M059J (cell line): ENCODE results near the gene SMG9. TPM values are rescaled to one million over a fixed set of nuclear protein-coding genes. Genes with fewer than 3 reads are reported as not detected.
"Not testable (repeated sequence)": the region's sequence is repeated elsewhere in the genome, so short reads cannot be mapped to it uniquely, and the experiment has no call there.

Experiments
- DNase-seq: peaks from one replicate; pipeline ENCODE4 v3.0.0-alpha.2; 2012; ENCODE audit warnings: low read depth
- total RNA-seq: library from RNA; depleted of rRNA; stranded (reverse); fragments of >200 nt; shearing (Covaris generic); gene quantifications from 2 replicates; pipeline ENCODE4 v1.2.3, GENCODE V29; 2014

Gene SMG9
- total RNA-seq, 1 experiment from 2014 or later = 24.0 TPM

DNA sequence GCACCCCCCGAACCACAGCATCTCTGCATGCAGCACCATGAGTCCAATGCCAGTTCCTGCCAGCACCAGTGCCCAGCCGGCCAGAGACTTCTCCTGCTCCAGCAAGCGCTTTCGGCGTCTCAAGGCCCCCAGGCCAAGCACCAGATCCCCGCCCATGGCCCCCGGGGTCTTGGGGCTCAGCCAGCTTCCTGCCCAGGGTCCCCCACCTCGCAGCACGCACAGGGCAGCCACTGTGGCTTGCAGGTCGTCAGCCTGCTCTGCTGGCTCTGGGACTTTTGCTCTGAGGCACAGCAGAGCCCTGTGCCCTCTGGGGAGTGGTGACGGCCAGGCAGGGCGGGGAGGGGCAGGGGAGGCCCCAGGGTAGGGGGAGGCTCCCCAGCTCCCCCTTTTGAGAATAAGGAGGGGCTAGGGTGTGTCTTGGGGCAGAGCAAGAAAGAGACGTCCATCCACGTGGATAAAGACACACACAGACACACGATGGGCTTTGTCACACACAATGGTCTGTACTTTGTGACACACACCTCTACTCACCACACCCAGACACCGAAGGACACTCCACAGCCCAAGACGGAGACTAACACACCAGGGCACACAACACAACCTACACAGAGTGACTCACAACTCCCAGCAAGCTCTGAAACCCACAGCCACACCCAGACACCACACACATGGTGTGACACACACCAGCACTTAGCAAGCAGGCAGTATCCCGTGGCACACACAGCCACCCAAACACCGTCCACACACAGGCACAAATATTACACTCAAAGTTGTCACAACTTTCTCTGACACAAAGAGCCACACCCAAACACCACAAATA lies 26.2 kb upstream of the SMG9 start, which contains the start of gene KCNN4:
Gene KCNN4, minus strand, starts transcription at position 268 of the 820 bp plus-strand sequence. Its CDS starts 112 bp downstream, at position 156.
- DNase-seq = peak; percentile 83

- DNase-seq = peak; percentile 42
Measured at GRCh38 chr19:43779820-43780219, 25.1 kb upstream of the SMG9 start.

- no peak for DNase-seq
Measured at GRCh38 chr19:43779147-43779819, 24.5 kb upstream of the SMG9 start.

DNA sequence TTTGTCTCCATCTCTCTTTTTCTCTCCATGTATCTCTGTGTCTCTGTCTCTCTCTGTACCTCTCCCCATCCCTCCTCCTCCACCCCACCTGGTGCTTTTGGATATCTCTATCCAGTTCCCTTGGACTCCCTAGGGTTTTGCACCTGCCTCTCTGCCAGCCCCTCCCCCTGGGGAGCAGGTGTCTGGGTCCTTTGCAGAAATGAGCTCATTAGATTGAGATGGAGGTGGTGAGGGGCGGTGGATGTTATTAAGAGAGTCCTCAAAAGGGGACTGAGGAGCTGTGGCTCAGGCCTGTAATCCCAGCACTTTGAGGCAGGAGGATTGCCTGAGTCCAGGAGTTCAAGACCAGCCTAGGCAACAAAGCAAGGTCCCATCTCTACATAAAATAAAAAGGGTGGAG lies 23.9 kb upstream of the SMG9 start:
- no peak for DNase-seq

GRCh38 chr19:43777163-43777695 lies 22.5 kb upstream of the SMG9 start:
- DNase-seq = peak; percentile 90

DNA sequence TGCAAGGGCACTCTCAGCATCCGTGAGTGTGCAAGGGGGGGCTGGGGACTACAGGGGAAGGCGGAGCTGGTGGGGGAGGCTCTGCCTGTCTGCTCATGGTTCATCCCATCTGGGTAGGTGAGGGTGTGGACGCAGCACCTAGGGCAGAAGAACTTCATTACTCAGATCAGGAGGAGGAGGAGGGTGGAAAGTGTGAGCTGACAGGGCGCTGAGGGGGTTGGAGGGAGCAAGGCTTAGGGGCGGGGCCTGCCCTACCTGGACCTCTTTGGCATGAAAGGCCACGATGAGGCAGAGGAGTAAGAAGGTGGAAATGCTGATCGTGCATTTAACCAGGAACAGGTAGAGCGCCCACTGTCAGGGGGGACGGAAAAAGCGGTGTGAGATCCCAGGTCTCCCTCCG lies 21.5 kb upstream of the SMG9 start:
- no peak for DNase-seq

DNA sequence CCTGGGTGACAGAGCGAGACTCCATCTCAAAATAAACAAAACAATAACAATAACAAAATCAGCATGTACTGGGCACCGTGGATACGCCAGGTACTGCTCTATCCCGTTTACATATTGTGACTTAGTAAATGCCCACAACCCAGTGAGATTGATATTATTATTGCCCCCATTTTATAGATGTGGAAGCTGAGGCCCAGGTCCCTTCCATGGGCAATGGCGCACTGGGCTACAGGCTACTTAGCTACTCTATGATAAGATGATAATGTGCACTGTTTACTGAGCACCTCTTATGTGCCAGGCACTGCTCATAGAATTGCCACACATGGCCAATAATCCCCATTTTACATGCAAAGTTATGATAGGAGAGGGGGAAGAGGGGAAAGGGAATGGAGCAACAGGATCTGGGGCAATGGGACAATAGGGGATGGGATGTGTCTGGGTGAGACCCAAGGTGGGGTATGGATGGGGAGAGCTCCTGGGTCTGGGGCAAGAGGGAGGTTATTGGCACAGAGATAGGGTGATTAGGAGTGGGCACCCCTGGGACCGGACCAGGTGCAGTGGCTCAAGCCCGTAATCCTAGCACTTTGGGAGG lies 20.6 kb upstream of the SMG9 start:
- DNase-seq = no peak

- not testable (repeated sequence) for DNase-seq
Measured at GRCh38 chr19:43774940-43775258, 20.1 kb upstream of the SMG9 start.

DNA sequence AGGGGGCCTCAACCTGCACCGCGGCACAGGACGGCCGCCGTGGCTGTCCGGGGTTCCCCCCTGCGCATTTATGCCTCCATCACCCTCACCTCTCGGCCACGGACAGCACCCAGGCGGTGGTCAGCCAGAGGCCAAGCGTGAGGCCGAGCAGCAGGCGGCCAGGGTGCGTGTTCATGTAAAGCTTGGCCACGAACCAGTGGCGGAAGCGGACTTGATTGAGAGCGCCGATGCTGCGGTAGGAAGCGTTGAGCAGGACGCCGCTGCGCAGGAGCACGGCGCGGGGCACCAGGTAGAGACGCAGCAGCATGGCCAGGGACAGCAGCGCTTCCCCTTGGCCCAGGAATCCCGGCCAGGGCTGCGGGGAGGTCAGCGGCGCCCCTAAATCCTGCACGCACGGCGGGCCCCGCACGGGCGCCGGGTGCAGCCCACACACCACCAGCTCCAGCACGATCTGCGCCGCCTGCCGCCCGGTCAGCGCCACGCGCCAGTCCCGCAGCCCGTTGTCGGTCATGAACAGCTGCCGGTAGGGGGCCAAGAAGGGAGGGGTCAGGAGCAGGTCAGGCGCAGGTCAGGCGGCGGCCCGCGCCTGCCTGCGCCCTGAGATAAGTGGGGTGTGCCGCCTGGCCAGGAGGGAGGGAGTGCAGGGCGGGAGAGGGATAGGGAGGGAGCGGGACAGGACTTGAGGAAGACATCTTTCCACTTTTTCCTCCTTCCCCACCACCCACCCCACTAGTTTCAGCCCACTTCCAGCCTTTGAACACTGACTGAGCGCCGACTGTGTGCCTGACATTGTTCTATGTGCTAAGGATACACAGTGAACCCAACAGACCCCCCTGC lies 19.6 kb upstream of the SMG9 start:
- no peak for DNase-seq

DNA sequence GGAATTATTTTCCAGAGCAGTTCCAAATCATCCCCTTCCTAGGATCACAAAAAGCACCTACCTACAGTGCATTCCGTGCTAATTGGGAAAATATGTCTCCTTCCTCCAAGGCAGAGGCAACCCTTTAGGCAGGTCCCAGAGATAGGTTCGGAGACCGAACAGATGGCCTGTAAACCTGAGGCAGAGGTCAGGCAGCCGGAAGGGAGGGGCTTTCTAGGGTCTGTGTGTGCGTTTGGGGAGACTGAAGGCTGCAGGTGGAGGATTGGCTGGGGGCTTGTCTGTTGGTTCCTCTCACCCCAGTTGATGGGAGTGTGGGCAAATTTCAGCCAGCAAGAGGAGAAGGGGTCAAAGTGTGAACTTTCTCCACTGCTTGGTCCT lies 19.0 kb upstream of the SMG9 start:
- no peak for DNase-seq

GRCh38 chr19:43769256-43769655 lies 14.5 kb upstream of the SMG9 start:
- no peak for DNase-seq

DNA sequence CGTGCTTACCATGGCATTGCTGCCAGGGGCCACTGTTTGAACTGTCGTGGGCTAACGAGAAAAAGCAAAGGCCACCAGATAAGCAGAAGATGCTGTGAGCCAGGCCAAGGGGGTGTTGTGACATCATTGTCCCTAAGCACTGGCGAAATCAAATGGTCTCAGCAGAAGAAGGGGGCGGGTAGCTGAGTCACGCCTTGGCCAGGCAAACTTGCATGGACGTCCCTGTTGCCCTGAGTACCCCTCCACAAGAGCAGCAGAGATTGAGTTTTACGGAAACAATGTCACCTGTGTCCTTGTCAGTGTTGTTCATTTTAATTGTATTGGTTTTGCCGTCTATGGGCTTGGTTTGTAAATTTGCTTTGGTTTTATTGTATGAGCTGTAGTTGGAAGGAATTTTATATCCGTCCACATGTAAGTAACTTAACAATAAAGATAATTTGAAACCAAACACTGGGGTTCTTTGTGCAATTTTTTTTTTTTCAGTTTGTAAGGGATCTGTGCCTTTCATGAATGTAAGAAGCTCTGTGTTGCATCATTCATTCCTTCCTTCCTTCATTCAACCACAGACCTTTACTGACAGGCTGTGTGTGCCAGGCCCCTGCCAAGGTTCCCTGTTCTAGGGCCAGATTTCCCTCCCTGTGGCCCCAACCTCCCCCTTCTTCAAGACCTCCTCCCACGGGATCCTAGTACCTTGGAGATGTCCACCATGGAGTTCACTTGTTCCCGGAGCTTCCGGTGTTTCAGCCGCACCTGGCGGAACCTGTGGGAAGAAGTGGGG lies 13.7 kb upstream of the SMG9 start:
- DNase-seq = no peak

DNA sequence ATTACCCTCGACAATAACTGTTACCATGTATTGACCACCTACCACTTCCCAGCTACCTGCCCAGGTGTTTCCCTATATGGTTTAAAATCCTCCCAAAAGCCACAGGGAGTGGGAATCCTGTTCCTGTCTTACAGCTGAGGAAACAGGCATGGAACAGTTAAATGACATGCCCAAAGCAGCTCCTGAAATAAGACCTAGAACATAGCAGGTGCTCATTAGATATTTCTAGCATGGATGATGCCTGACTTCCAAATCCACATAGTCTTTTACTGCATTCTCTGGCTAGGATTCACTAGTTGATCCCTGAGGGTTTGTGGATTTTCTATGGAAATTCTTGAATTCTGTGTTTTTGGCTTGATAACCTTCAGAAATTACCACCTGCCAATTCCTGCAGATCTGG lies 13.1 kb upstream of the SMG9 start:
- DNase-seq = no peak

DNA sequence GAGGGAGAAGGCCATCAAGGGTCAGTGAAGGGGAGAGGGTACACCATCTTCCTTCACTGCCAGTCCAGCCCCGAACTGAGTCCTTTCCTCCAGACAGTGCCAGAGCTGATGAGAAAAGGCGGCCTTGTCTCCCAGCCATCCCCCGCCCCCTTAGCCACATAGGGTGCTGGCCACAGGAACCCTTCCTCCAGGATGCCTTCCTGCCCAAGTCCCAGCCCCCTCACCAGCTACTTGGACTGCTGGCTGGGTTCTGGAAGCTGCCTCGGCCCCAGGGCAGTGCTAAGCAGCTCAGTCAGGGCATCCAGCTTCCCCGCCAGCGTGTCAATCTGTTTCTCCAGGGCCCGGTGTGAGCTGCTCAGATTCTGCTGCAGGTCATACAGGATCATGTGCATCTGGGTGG lies 12.6 kb upstream of the SMG9 start:
- no peak for DNase-seq

- DNase-seq = no peak
Measured at GRCh38 chr19:43766755-43767043, 11.9 kb upstream of the SMG9 start.

GRCh38 chr19:43765109-43765876 lies 10.5 kb upstream of the SMG9 start:
- DNase-seq = peak; percentile 99

DNA sequence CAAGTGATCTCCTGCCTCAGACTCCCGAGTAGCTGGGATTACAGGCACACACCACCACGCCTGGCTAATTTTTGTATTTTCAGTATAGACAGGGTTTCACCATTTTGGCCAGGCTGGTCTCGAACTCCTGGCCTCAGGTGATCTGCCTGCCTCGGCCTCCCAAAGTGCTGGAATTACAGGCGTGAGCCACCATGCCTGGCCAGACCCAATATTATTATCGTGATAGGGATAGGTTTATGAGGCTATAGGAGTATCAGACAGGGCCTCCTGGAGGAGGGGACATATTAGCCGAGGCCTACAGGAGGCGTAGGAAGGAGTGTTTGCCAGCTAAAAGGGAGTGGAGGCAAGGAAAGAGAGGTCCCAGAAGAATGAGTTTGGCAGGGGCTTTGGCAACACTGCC lies 9.9 kb upstream of the SMG9 start:
- not testable (repeated sequence) for DNase-seq

- DNase-seq = peak; percentile 61
Measured at GRCh38 chr19:43763473-43763939, 8.7 kb upstream of the SMG9 start.

DNA sequence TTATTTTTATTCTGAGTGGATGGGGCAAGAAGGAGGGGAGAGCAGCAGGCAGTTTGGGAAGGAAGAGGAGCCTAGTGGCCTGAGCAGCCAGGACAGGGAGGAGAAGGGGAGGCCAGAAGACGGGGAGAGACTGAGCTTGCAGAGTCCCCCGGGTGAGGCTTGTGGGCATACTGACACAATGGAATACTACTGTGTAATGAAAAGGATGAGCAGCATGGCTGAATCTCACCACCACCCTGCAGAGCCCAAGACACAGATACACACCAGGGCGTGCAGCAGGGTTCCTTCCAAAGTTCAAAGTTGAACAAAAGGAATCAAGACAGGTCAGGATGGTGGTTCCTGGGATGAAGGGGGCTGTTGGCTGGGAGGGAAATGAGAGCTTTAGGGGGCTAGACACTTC lies 8.1 kb upstream of the SMG9 start:
- DNase-seq = no peak

GRCh38 chr19:43760941-43761340 lies 6.2 kb upstream of the SMG9 start:
- DNase-seq = no peak
